SK-N-MC (cell line): ENCODE measurements around the gene TMEM45A.

Experiments
- EZH2 ChIP-seq: fragments of 200-600 bp; sonication (generic); IDR thresholded peaks from one replicate; pipeline ENCODE4 v1.6.1; 2017; ENCODE audit warnings: antibody characterized with exemption
- POLR2AphosphoS5 ChIP-seq: IDR thresholded peaks from 2 replicates; pipeline ENCODE4 v1.6.1; 2012; ENCODE audit warnings: mild to moderate bottlenecking, low read depth, low read length, borderline replicate concordance

GRCh38 chr3:100463646-100464155 is 28.7 kb upstream of the TMEM45A start:
- TF ChIP-seq EZH2 (no peak), POLR2AphosphoS5 (no peak)
